HG03558 (cell line): ENCODE data around the gene RMP24.
"Not testable (repeated sequence)": the region's sequence is repeated elsewhere in the genome, so short reads cannot be mapped to it uniquely, and the experiment has no call there.

ENCODE experiments used
- ATAC-seq: cut with Tn5 transposase; IDR thresholded peaks from one replicate; pipeline ENCODE4 v1.9.1; 2021; ENCODE audit warnings: moderate number of reproducible peaks; ENCODE audit not compliant: unreplicated experiment; ENCODE audit errors: extremely low read depth

The RMP24 gene

GRCh38 chr18:36024241-36024640 lies 51.8 kb downstream of the RMP24 start:
- ATAC-seq, result not testable (repeated sequence)

GRCh38 chr18:36025025-36025424 lies 52.5 kb downstream of the RMP24 start:
- no peak for ATAC-seq

- ATAC-seq, result no peak
Observed at GRCh38 chr18:36028859-36029258, 56.4 kb downstream of the RMP24 start.
